H1 (cell line): ENCODE measurements around the gene FGF21. TPM values are rescaled to one million over a fixed set of nuclear protein-coding genes. Genes with fewer than 3 reads are reported as not detected.
A peak's percentile ranks its signal among the peaks of the same experiment; 100 is the strongest.

Experiments
- CTCF ChIA-PET: fragments of 300-600 bp; sonication (Branson Sonifier 250); formaldehyde crosslinking; loops from one replicate; lab custom pipeline; 2021; ENCODE audit not compliant: partially characterized antibody; lab: Charles Lee
- POLR2A ChIA-PET: fragments of 300-600 bp; sonication (Branson Sonifier 250); formaldehyde crosslinking; loops from one replicate; lab custom pipeline; 2021; ENCODE audit warnings: inconsistent platforms; ENCODE audit not compliant: partially characterized antibody; lab: Charles Lee
- DNase-seq, 2 experiments: peaks; one replicate each; pipeline versions ENCODE4 v3.0.0 to v3.0.0-alpha.2; 2010 to 2022; ENCODE audit warnings: low spot score in 2 of 2, low read depth in 1 of 2, mixed read lengths in 1 of 2
- FAIRE-seq: peaks from 2 replicates; lab custom pipeline; 2011; peaks lifted over from hg19 to GRCh38; lab: Jason Lieb, UNC
- H2AFZ ChIP-seq: 2 replicates; pipeline ENCODE4 v1.8.1; 2012; ENCODE audit warnings: low read length, inconsistent platforms
- H2AK5ac ChIP-seq: 2 replicates; pipeline ENCODE4 v1.6.1; 2013; ENCODE audit warnings: low read depth, low read length
- H2BK120ac ChIP-seq: replicated peaks from 2 replicates; pipeline ENCODE3; 2013; ENCODE audit warnings: low read depth, low read length, inconsistent platforms
- H2BK12ac ChIP-seq: 2 replicates; pipeline ENCODE4 v1.6.1; 2013; ENCODE audit warnings: low read depth, low read length
- H2BK15ac ChIP-seq: 2 replicates; pipeline ENCODE4 v1.6.1; 2013; ENCODE audit warnings: low read length
- H2BK20ac ChIP-seq: 2 replicates; pipeline ENCODE4 v1.6.1; 2013; ENCODE audit warnings: low read length
- H2BK5ac ChIP-seq: 2 replicates; pipeline ENCODE4 v1.6.1; 2013; ENCODE audit warnings: low read depth, low read length
- H3K14ac ChIP-seq: 2 replicates; pipeline ENCODE4 v1.6.1; 2013; ENCODE audit warnings: inconsistent platforms; ENCODE audit not compliant: insufficient read length
- H3K18ac ChIP-seq: 2 replicates; pipeline ENCODE4 v1.6.1; 2013; ENCODE audit warnings: low read length; ENCODE audit errors: extremely low read depth
- H3K23ac ChIP-seq: 2 replicates; pipeline ENCODE4 v1.6.1; 2013; ENCODE audit warnings: inconsistent platforms; ENCODE audit not compliant: insufficient read length
- H3K23me2 ChIP-seq: 2 replicates; pipeline ENCODE4 v1.6.1; 2013; ENCODE audit warnings: low read depth, low read length
- H3K27ac ChIP-seq: 2 replicates; pipeline ENCODE4 v1.6.1; 2011; ENCODE audit warnings: low read depth, low read length, inconsistent platforms
- H3K27me3 ChIP-seq, 4 experiments: replicated peaks in 1 of 4; 1 replicate in 1 of 4; 2 replicates in 3 of 4; pipeline versions ENCODE4 v1.6.1 to v1.8.1; 2011 to 2013; ENCODE audit warnings: low read length in 3 of 4, mild to moderate bottlenecking in 3 of 4, inconsistent platforms in 2 of 4, mixed read lengths in 2 of 4, moderate library complexity in 1 of 4; ENCODE audit not compliant: control insufficient read depth in 3 of 4, insufficient read depth in 3 of 4; ENCODE audit errors: extremely low read depth in 1 of 4
- H3K36me3 ChIP-seq, 4 experiments: 2 replicates each; pipeline versions ENCODE4 v1.6.1 to v1.8.1; 2011 to 2013; ENCODE audit warnings: mild to moderate bottlenecking in 4 of 4, low read length in 3 of 4, moderate library complexity in 2 of 4, control low read depth in 1 of 4, inconsistent platforms in 1 of 4; ENCODE audit not compliant: insufficient read depth in 4 of 4, control insufficient read depth in 2 of 4
- H3K4ac ChIP-seq: replicated peaks from 2 replicates; pipeline ENCODE3; 2013; ENCODE audit warnings: low read length, low read depth, mixed read lengths, inconsistent platforms; ENCODE audit not compliant: insufficient read length
- H3K4me1 ChIP-seq, 4 experiments: replicated peaks in 1 of 4; 1 replicate in 1 of 4; 2 replicates in 3 of 4; pipeline versions ENCODE4 v1.6.1 to v1.8.1; 2011 to 2013; ENCODE audit warnings: low read length in 3 of 4, inconsistent platforms in 2 of 4, mixed read lengths in 1 of 4; ENCODE audit not compliant: insufficient read depth in 4 of 4, control insufficient read depth in 3 of 4
- H3K4me2 ChIP-seq, 2 experiments: 2 replicates each; pipeline versions ENCODE4 v1.6.1 to v1.8.1; 2011 to 2013; ENCODE audit warnings: low read depth in 2 of 2, low read length in 2 of 2, control low read depth in 1 of 2, inconsistent platforms in 1 of 2, mild to moderate bottlenecking in 1 of 2; ENCODE audit not compliant: insufficient read depth in 1 of 2
- H3K4me3 ChIP-seq, 4 experiments: fragments of 200-600, 300-600 bp in 1 of 4; sonication (generic), shearing (Covaris generic), sonication (Bioruptor Twin) in 1 of 4; 2 replicates each; pipeline versions ENCODE4 v1.5.1 to v1.8.1; 2011 to 2016; ENCODE audit warnings: low read length in 4 of 4, low read depth in 3 of 4, control low read depth in 2 of 4, inconsistent platforms in 2 of 4, mild to moderate bottlenecking in 2 of 4, mixed read lengths in 1 of 4, moderate library complexity in 1 of 4; ENCODE audit not compliant: insufficient read depth in 2 of 4; ENCODE audit errors: extremely low read depth in 1 of 4
- H3K56ac ChIP-seq: replicated peaks from 2 replicates; pipeline ENCODE3; 2013; ENCODE audit warnings: low read depth, mild to moderate bottlenecking, mixed read lengths, low read length, inconsistent platforms; ENCODE audit not compliant: insufficient read length
- H3K79me1 ChIP-seq: 2 replicates; pipeline ENCODE4 v1.6.1; 2013; ENCODE audit warnings: low read depth, low read length, control low read depth
- H3K79me2 ChIP-seq, 2 experiments: 2 replicates each; pipeline versions ENCODE4 v1.6.1 to v1.8.1; 2012 to 2013; ENCODE audit warnings: low read length in 2 of 2, mild to moderate bottlenecking in 2 of 2, inconsistent platforms in 1 of 2; ENCODE audit not compliant: insufficient read depth in 2 of 2, control insufficient read depth in 1 of 2
- H3K9ac ChIP-seq, 4 experiments: replicated peaks in 1 of 4; 1 replicate in 1 of 4; 2 replicates in 3 of 4; pipeline versions ENCODE4 v1.6.1 to v1.8.1; 2011 to 2013; ENCODE audit warnings: low read depth in 3 of 4, low read length in 3 of 4, control low read depth in 2 of 4, mild to moderate bottlenecking in 2 of 4, moderate library complexity in 2 of 4, inconsistent platforms in 1 of 4; ENCODE audit errors: extremely low read depth in 1 of 4
- H3K9me3 ChIP-seq, 2 experiments: 2 replicates each; pipeline versions ENCODE4 v1.6.1 to v1.8.1; 2012 to 2013; ENCODE audit warnings: mild to moderate bottlenecking in 2 of 2, moderate library complexity in 2 of 2, control low read depth in 1 of 2, inconsistent platforms in 1 of 2, low read depth in 1 of 2, low read length in 1 of 2, mixed read lengths in 1 of 2; ENCODE audit not compliant: insufficient read depth in 2 of 2
- H4K20me1 ChIP-seq, 2 experiments: replicated peaks in 1 of 2; 2 replicates each; pipeline versions ENCODE3 to v1.8.1; 2011 to 2013; ENCODE audit warnings: inconsistent platforms in 2 of 2, low read length in 2 of 2, mild to moderate bottlenecking in 1 of 2; ENCODE audit not compliant: insufficient read depth in 2 of 2, control insufficient read depth in 1 of 2
- H4K5ac ChIP-seq: 2 replicates; pipeline ENCODE4 v1.6.1; 2013; ENCODE audit warnings: low read length, low read depth, mixed read lengths, inconsistent platforms; ENCODE audit not compliant: insufficient read length
- H4K8ac ChIP-seq: 2 replicates; pipeline ENCODE4 v1.8.0; 2013; ENCODE audit warnings: mild to moderate bottlenecking, moderate library complexity, low read length, inconsistent platforms; ENCODE audit not compliant: insufficient read depth; ENCODE audit errors: extremely low read depth
- H4K91ac ChIP-seq: replicated peaks from 2 replicates; pipeline ENCODE3; 2013; ENCODE audit warnings: low read length, mixed read lengths, inconsistent platforms; ENCODE audit not compliant: insufficient read length
- CTBP2 ChIP-seq: IDR thresholded peaks from 2 replicates; pipeline ENCODE4 v1.7.0; 2011; ENCODE audit warnings: borderline replicate concordance, mild to moderate bottlenecking, moderate library complexity, mixed read lengths, low read length; ENCODE audit not compliant: insufficient read depth, insufficient read length
- JUND ChIP-seq: IDR thresholded peaks from 2 replicates; pipeline ENCODE4 v1.6.1; 2011; ENCODE audit warnings: mild to moderate bottlenecking, improper control_type of control experiment, low read length
- POLR2AphosphoS5 ChIP-seq: IDR thresholded peaks from 2 replicates; pipeline ENCODE4 v1.6.1; 2011; ENCODE audit warnings: low read depth, low read length
- RAD21 ChIP-seq, 2 experiments: IDR thresholded peaks in 1 of 2; conservative IDR thresholded peaks in 1 of 2; 2 replicates each; pipeline ENCODE4 v1.6.1; 2011; ENCODE audit warnings: low read depth in 2 of 2, low read length in 2 of 2, improper control_type of control experiment in 1 of 2, inconsistent platforms in 1 of 2, mild to moderate bottlenecking in 1 of 2, moderate library complexity in 1 of 2
- TAF7 ChIP-seq: optimal IDR thresholded peaks from 2 replicates; pipeline ENCODE3; 2011; ENCODE audit warnings: low read depth, mild to moderate bottlenecking, inconsistent platforms, low read length, moderate library complexity, borderline replicate concordance
- YY1 ChIP-seq: IDR thresholded peaks from 2 replicates; pipeline ENCODE4 v1.6.1; 2011; ENCODE audit warnings: low read depth, mild to moderate bottlenecking, low read length
- WGBS, 2 experiments: shearing (Covaris generic) in 1 of 2; methylation state at CpG; one replicate each; pipeline versions ENCODE4 v1.1.6 to v1.1.7; 2013 to 2015; ENCODE audit warnings: low lambda C conversion rate in 2 of 2, mixed read lengths in 2 of 2, inconsistent platforms in 1 of 2, low coverage in 1 of 2, missing lambda C conversion rate in 1 of 2; ENCODE audit not compliant: insufficient replicate concordance in 2 of 2, insufficient coverage in 1 of 2, insufficient read length in 1 of 2; ENCODE audit errors: extremely low coverage in 1 of 2, missing lambda C conversion rate in 1 of 2; 5-methylcytosine and 5-hydroxymethylcytosine counted together
- polyA plus RNA-seq, 7 experiments: library from polyadenylated mRNA; depleted of rRNA in 3 of 7; stranded (reverse) in 5 of 7; unstranded in 2 of 7; fragments of >200 nt in 5 of 7; fragments of 200-250 nt in 2 of 7; gene quantifications; 1 replicate in 5 of 7; 2 replicates in 1 of 7; 4 replicates in 1 of 7; pipeline versions ENCODE4 v1.2.1 to v1.2.3, GENCODE V29; 2011 to 2013; ENCODE audit warnings: missing spikeins in 2 of 7, mixed read lengths in 2 of 7
- total RNA-seq: library from RNA; stranded (reverse); fragmentation: NEBNext Ultra II Directional; extraction: Animal tissue kit (Norgen Biotek cat#: 25700); gene quantifications from 2 replicates; pipeline ENCODE4 v1.2.1, GENCODE V29; 2021

The FGF21 gene
- total and polyA plus RNA-seq, 2 of the 8 experiments (the other 6 are each of a cell fraction or from before 2014, with no cell fraction given) = 0.48 to 0.80 TPM

DNA sequence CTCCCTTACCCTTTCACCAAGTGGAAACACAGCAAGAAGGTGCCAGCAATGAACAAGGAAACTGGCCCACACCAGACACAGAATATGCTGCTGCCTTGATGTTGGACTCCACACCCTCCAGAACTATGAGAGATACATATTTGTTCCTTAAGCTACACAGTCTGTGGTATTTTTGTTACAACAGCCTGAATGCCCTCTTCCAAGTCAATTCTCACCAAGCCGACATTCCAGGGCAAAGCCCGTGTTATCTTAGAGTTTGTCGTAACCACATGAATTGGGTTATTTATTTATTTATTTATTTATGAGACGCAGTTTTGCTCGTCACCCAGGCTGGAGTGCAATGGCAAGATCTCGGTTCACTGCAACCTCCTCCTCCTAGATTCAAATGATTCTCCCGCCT, 14.9 kb downstream of the FGF21 start:
- no peak overlapping the region for H4K8ac ChIP-seq
- H3K4me1 ChIP-seq = no peaks in the 10 kb centered on the region
- no peak overlapping the region for H3K14ac ChIP-seq
- no peaks in the 10 kb centered on the region for H3K79me2 ChIP-seq
- peak overlapping the region; percentile 31; the same call in 1 of the 2 replicates for H2AFZ ChIP-seq
- H3K4ac ChIP-seq = no peak overlapping the region
- H3K23ac ChIP-seq = no peak overlapping the region
- no peak overlapping the region for H3K9ac ChIP-seq
- H2BK12ac ChIP-seq = no peak overlapping the region
- no peak overlapping the region for H2BK120ac ChIP-seq
- no peaks in the 10 kb centered on the region for H3K79me1 ChIP-seq
- CTCF ChIA-PET = interaction anchor here (0.6 to 2.2 kb wide), 10 partner anchors 12 to 166 kb away, joined by 3 to 8 read pairs (median 4); no protein-coding TSS in a partner anchor
- no peak overlapping the region for H2BK5ac ChIP-seq
- H2AK5ac ChIP-seq = no peak overlapping the region
- no peak overlapping the region for H3K4me2 ChIP-seq
- H2BK20ac ChIP-seq = no peak overlapping the region
- DNase-seq (no peak), FAIRE-seq (no peak)
- no peak overlapping the region for H3K27ac ChIP-seq
- no peak overlapping the region for H2BK15ac ChIP-seq
- H4K5ac ChIP-seq = no peak overlapping the region
- POLR2A ChIA-PET = interaction anchor here (0.7 to 5.0 kb wide), 9 partner anchors 10 to 74 kb away, joined by 3 to 39 read pairs (median 4); partner anchors contain the start of gene FUT2
- WGBS, 2 experiments = 77% methylated on average over 7 of the region's 7 CpGs; no CpG with 5 or more reads in 1 of the 2 experiments
- no peak for TF ChIP-seq JUND
- TF ChIP-seq TAF7 = no peak
- no peak for TF ChIP-seq CTBP2
- no peak for TF ChIP-seq POLR2AphosphoS5
- no peak for TF ChIP-seq YY1
- no peak for TF ChIP-seq RAD21 (IDR thresholded peaks at IDR 0.05 in 1 of 2, conservative IDR thresholded peaks at IDR 0.05 in 1 of 2; ENCODE audit: low read depth in 2 of 2, low read length in 2 of 2)
- H3K56ac ChIP-seq = no peak overlapping the region
- no peaks in the 10 kb centered on the region for H3K27me3 ChIP-seq
- no peak overlapping the region for H3K18ac ChIP-seq
- no peaks in the 10 kb centered on the region for H3K9me3 ChIP-seq
- H3K4me3 ChIP-seq = no peak overlapping the region
- H3K36me3 ChIP-seq = no peaks in the 10 kb centered on the region
- H4K91ac ChIP-seq = no peak overlapping the region
- H3K23me2 ChIP-seq = no peaks in the 10 kb centered on the region
- H4K20me1 ChIP-seq = no peaks in the 10 kb centered on the region
